NT2/D1 (cell line): ENCODE measurements around the gene BRINP2.

Experiments
- DNase-seq: peaks from one replicate; pipeline ENCODE4 v3.0.0-alpha.2; 2011; ENCODE audit warnings: low read depth, low spot score
- H3K27me3 ChIP-seq: 2 replicates; pipeline ENCODE4 v1.6.0; 2011; ENCODE audit warnings: mild to moderate bottlenecking; ENCODE audit not compliant: insufficient read length, insufficient read depth
- H3K36me3 ChIP-seq: 2 replicates; pipeline ENCODE4 v1.6.1; 2011; ENCODE audit warnings: mild to moderate bottlenecking, low read length, mixed read lengths; ENCODE audit not compliant: insufficient read depth, insufficient read length
- H3K4me1 ChIP-seq: 2 replicates; pipeline ENCODE4 v1.5.1; 2011; ENCODE audit not compliant: insufficient read depth, insufficient read length
- H3K4me3 ChIP-seq: 2 replicates; pipeline ENCODE4 v1.5.1; 2011; ENCODE audit warnings: low read depth; ENCODE audit not compliant: insufficient read length
- H3K9ac ChIP-seq: 2 replicates; pipeline ENCODE4 v1.6.0; 2011; ENCODE audit warnings: low read depth; ENCODE audit not compliant: insufficient read length
- H3K9me3 ChIP-seq: 2 replicates; pipeline ENCODE4 v1.5.1; 2011; ENCODE audit warnings: mild to moderate bottlenecking, low read length; ENCODE audit not compliant: insufficient read depth
- SUZ12 ChIP-seq: IDR thresholded peaks from 2 replicates; pipeline ENCODE4 v1.6.1; 2011; ENCODE audit not compliant: insufficient read length, insufficient read depth; ENCODE audit errors: extremely low read depth
- YY1 ChIP-seq: IDR thresholded peaks from 2 replicates; pipeline ENCODE4 v1.6.1; 2011; ENCODE audit not compliant: insufficient read length, insufficient read depth
- ZNF274 ChIP-seq: IDR thresholded peaks from 2 replicates; pipeline ENCODE4 v1.6.1; 2011; ENCODE audit warnings: mild to moderate bottlenecking, low read depth, low read length

Gene BRINP2

DNA sequence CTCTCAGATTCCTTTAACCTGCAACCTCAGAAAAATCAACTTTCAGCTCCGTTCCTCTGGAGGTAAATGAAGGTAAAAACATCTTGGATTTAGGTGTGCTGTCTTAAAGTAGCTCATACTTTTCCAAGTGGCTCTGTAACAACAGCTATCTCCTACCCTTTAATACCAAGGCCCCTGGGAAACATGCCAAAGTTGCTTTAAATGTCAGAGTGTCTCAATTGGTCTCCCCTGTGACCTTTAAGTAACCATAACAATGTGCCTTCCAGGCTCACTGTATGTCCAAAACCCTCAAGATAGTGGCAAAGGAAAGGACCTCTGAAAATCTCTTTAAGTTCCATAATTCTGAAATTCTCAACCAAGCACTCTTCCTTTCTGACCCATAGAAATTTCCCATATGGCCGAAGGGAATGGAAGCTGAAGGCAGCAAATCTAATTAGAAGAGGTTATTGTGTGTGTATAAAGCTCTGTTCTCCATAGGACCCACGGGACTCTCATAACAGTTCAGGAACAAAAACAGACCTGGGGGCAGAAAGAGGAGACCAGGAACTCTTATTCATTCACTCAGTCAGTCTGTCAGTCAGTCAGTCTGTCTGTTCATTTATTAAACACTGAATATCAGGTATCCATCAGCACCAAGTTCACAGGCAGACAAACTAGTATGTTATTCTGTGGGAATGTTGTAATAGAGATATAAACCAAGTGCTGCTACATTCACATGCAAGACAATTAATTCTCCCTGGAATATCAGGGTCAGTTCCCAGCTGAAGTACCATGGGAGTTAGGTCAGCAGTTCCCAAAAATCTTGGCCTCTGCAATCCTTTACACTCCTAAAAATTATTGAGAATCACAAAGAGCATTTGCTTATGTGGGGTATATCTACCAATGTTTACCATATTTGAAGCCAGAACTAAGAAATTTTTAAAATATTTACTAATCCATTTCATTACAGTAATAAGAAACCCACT lies 25.4 kb upstream of the BRINP2 start:
- Histone ChIP-seq H3K36me3 (no peaks in the 10 kb centered on the region), H3K9ac (no peak overlapping the region), H3K4me1 (peaks cover 4% of the 10 kb centered on the region), H3K9me3 (no peaks in the 10 kb centered on the region), H3K4me3 (no peak overlapping the region), H3K27me3 (no peaks in the 10 kb centered on the region)
- DNase-seq, result no peak
- TF ChIP-seq SUZ12, result no peak
- TF ChIP-seq YY1, result no peak
- no peak for TF ChIP-seq ZNF274

DNA sequence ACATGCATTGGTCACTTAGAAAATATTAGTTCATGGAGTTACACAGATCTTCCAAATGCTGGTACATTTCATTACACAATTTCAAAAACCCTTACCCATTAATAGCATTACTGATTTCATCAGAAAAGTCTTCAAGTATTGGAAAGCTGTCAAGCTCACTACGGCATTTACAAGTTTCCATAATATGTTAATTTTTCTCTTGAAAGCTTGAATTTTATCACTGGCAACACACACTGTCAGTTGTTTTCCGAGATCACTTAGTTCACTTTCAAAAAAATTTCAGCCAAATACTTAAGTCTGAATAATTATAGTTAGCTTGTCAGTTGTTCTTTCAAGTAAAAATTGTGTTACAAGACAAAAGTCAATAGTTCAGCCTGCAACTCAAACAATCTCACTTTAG lies 24.3 kb upstream of the BRINP2 start:
- H3K27me3 ChIP-seq, result no peaks in the 10 kb centered on the region
- no peak for DNase-seq
- H3K4me3 ChIP-seq, result no peak overlapping the region
- H3K9me3 ChIP-seq, result no peaks in the 10 kb centered on the region
- no peaks in the 10 kb centered on the region for H3K36me3 ChIP-seq
- TF ChIP-seq YY1 (no peak), SUZ12 (no peak), ZNF274 (no peak)
- no peak overlapping the region for H3K9ac ChIP-seq
- peaks cover 4% of the 10 kb centered on the region for H3K4me1 ChIP-seq

- Histone ChIP-seq H3K4me1 (no peaks in the 10 kb centered on the region), H3K9ac (no peak overlapping the region), H3K36me3 (no peaks in the 10 kb centered on the region), H3K4me3 (no peak overlapping the region), H3K27me3 (peaks cover 59% of the 10 kb centered on the region), H3K9me3 (no peaks in the 10 kb centered on the region)
- DNase-seq, result no peak
- no peak for TF ChIP-seq SUZ12
- no peak for TF ChIP-seq YY1
- no peak for TF ChIP-seq ZNF274
Observed at GRCh38 chr1:177162243-177162642, 8.5 kb upstream of the BRINP2 start.

DNA sequence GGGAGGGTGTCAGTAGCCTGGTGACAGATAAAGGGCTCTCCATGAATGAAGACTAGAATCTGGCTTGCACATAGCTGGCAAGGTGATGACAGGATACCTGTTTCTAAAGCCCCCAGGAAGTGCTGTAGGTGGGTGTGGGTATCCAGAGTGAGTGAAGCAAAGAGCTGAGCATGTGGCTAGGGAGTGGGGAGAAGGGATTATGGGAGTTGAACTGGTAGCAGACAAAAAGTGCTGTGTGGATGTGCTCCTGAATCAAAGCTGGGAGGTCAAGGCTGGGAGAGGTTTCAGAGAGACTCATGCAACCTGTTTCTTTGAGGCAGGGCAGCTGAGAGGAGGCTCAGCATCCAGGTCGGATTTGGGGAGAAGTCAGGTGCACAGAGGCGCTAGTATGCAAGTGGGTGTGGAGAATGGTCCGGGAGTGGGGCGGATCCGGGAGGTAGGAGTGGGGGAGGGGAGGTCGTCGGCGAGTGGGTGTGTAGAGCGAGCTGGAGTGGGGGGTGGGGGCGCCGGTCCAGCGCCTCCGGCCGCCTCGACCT lies 6.8 kb upstream of the BRINP2 start:
- no peak for DNase-seq
- Histone ChIP-seq H3K9ac (peak overlapping the region; percentile 74), H3K4me1 (no peaks in the 10 kb centered on the region), H3K4me3 (peak overlapping the region; percentile 79), H3K36me3 (no peaks in the 10 kb centered on the region), H3K9me3 (no peaks in the 10 kb centered on the region), H3K27me3 (peaks cover 76% of the 10 kb centered on the region)
- TF ChIP-seq ZNF274 (no peak), YY1 (no peak), SUZ12 (no peak)

DNA sequence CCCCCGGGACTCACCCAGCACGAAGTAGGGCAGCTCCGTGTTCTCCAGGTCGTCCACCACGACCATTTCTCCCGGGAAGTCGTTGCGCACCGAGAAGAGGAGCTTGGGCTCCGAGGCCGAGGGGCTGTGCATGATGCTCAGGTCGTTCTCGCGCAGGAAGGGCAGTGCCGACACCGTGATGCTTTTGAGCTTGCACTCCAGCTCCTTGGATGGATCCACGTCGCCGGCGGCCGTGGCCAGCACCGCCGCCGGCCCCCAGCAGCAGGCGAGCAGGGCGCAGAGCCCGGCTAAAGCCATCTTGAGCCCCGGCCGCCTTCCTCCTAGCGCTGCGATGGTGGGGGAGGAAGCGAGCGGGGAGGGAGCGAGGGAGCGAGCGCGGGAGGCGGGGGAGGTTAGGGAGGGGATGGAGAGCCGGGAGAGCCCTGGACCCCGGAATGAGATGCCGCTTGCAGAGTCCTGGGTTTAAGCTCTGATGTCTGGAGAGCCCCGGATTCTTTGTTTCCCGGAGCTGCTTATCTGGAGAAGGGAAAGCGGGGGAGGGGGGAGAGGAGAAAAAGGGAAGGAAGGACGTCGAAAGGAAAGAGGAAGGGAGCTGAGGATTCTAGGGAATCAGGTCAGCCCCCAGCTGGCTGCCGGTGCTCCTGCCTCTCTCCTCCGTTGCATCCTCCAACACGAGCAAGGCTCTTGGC lies 6.2 kb upstream of the BRINP2 start, which contains the start of gene ASTN1:
Gene ASTN1, minus strand, starts transcription at position 333 of the 689 bp plus-strand sequence. Its CDS starts 36 bp downstream, at position 297.
- peak within 1 kb of the TSS; percentile 74 for H3K9ac ChIP-seq
- H3K4me3 ChIP-seq, result peak within 1 kb of the TSS; percentile 79
- no peaks in the 10 kb centered on the region for H3K4me1 ChIP-seq
- no peaks in the 10 kb centered on the region for H3K36me3 ChIP-seq
- DNase-seq, result peak; percentile 54
- H3K27me3 ChIP-seq, result peaks cover 82% of the 10 kb centered on the region
- H3K9me3 ChIP-seq, result no peaks in the 10 kb centered on the region
- no peak for TF ChIP-seq SUZ12
- no peak for TF ChIP-seq YY1
- no peak for TF ChIP-seq ZNF274

DNA sequence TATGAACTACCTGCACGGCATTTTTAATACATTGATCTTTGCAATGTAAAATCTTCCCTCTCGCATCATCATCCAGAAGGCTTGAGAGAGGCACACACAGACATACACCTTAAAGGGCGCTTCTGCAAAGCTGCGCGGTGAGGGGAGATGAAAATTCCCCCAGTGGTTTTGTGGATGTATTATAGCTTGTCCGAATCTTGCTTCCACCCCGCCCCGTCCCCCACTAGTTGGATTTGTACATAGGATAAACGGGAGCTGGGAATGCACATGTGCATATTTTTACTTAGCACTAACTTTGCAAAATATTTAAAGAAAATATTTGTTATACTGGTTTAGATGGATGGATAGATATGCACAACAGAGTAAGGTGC lies 5.7 kb upstream of the BRINP2 start:
- H3K4me3 ChIP-seq, result peak overlapping the region; percentile 79
- no peak for DNase-seq
- H3K4me1 ChIP-seq, result no peaks in the 10 kb centered on the region
- TF ChIP-seq YY1, result no peak
- no peak for TF ChIP-seq SUZ12
- no peak for TF ChIP-seq ZNF274
- peak overlapping the region; percentile 13 for H3K9ac ChIP-seq
- peaks cover 87% of the 10 kb centered on the region for H3K27me3 ChIP-seq
- H3K36me3 ChIP-seq, result no peaks in the 10 kb centered on the region
- H3K9me3 ChIP-seq, result no peaks in the 10 kb centered on the region
